WTC11 (cell line): ENCODE data around the gene ZFPL1.

ENCODE experiments used
- CREB1 ChIP-seq: sonication (generic); formaldehyde crosslinking; IDR thresholded peaks from 2 replicates; pipeline ENCODE4 v1.8.0; 2023; ENCODE audit warnings: mild to moderate bottlenecking, missing genetic modification reagents
- KAT7 ChIP-seq: sonication (generic); formaldehyde crosslinking; IDR thresholded peaks from 2 replicates; pipeline ENCODE4 v1.8.1; 2023; ENCODE audit warnings: missing genetic modification reagents, mild to moderate bottlenecking, borderline replicate concordance
- OVOL2 ChIP-seq: fragments of 250-450 bp; sonication (Bioruptor Pico); IDR thresholded peaks from 2 replicates; pipeline ENCODE4 v1.9.0; 2021; ENCODE audit warnings: mild to moderate bottlenecking, borderline replicate concordance
- SP1 ChIP-seq: sonication (generic); formaldehyde crosslinking; conservative IDR thresholded peaks from 2 replicates; pipeline ENCODE4 v1.8.1; 2022; ENCODE audit warnings: missing genetic modification reagents
- TEAD4 ChIP-seq: sonication (generic); formaldehyde crosslinking; IDR thresholded peaks from 2 replicates; pipeline ENCODE4 v1.8.0; 2022; ENCODE audit warnings: mild to moderate bottlenecking, missing genetic modification reagents
- ZNF263 ChIP-seq: sonication (generic); formaldehyde crosslinking; IDR thresholded peaks from 2 replicates; pipeline ENCODE4 v1.8.1; 2022; ENCODE audit warnings: low read depth, mild to moderate bottlenecking, moderate library complexity, missing genetic modification reagents
- TF ChIP-seq, protein P1 (sequence below): fragments of 200-600 bp; IDR thresholded peaks from 2 replicates; pipeline ENCODE4 v1.8.0; 2022; ENCODE audit warnings: antibody characterized with exemption
- TF ChIP-seq, protein P2 (sequence below): sonication (generic); formaldehyde crosslinking; IDR thresholded peaks from 2 replicates; pipeline ENCODE4 v1.8.1; 2023; ENCODE audit warnings: mild to moderate bottlenecking, moderate library complexity, missing genetic modification reagents
- TF ChIP-seq, protein P3 (sequence below): sonication (generic); formaldehyde crosslinking; IDR thresholded peaks from 2 replicates; pipeline ENCODE4 v1.8.0; 2022; ENCODE audit warnings: mild to moderate bottlenecking, missing genetic modification reagents
- TF ChIP-seq, protein P4 (sequence below): sonication (generic); formaldehyde crosslinking; IDR thresholded peaks from 2 replicates; pipeline ENCODE4 v1.8.1; 2023; ENCODE audit warnings: mild to moderate bottlenecking, missing genetic modification reagents, moderate library complexity

DNA sequence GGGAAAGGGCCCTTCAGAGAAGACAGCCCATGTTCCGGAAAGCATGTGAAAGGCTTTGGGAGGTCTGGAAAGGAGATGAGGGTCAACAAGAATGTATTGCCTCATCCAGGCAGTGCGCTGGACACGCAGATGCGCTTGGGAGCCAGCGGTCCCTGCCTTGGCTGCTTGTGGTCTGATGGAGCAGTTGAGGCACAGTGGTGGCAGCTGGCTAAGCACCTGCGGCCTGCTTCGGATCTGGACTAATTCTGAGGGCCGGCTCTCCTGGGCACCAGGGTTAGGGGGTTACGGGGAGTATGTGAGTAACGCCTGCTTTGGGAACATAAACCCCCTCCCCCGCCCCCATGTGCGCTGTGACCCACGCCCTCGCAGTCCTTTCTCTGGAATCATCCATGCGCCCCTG lies 23.1 kb downstream of the ZFPL1 start:
- TF ChIP-seq KAT7 (CRISPR knock-in tag), result no peak
- TF ChIP-seq SP1 (CRISPR knock-in tag), result no peak
- no peak for TF ChIP-seq ZNF263 (CRISPR knock-in tag)
- TF ChIP-seq, protein P1, sequence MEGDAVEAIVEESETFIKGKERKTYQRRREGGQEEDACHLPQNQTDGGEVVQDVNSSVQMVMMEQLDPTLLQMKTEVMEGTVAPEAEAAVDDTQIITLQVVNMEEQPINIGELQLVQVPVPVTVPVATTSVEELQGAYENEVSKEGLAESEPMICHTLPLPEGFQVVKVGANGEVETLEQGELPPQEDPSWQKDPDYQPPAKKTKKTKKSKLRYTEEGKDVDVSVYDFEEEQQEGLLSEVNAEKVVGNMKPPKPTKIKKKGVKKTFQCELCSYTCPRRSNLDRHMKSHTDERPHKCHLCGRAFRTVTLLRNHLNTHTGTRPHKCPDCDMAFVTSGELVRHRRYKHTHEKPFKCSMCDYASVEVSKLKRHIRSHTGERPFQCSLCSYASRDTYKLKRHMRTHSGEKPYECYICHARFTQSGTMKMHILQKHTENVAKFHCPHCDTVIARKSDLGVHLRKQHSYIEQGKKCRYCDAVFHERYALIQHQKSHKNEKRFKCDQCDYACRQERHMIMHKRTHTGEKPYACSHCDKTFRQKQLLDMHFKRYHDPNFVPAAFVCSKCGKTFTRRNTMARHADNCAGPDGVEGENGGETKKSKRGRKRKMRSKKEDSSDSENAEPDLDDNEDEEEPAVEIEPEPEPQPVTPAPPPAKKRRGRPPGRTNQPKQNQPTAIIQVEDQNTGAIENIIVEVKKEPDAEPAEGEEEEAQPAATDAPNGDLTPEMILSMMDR, result no peak
- TF ChIP-seq, protein P2, sequence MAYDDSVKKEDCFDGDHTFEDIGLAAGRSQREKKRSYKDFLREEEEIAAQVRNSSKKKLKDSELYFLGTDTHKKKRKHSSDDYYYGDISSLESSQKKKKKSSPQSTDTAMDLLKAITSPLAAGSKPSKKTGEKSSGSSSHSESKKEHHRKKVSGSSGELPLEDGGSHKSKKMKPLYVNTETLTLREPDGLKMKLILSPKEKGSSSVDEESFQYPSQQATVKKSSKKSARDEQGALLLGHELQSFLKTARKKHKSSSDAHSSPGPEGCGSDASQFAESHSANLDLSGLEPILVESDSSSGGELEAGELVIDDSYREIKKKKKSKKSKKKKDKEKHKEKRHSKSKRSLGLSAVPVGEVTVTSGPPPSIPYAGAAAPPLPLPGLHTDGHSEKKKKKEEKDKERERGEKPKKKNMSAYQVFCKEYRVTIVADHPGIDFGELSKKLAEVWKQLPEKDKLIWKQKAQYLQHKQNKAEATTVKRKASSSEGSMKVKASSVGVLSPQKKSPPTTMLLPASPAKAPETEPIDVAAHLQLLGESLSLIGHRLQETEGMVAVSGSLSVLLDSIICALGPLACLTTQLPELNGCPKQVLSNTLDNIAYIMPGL (CRISPR knock-in tag), result no peak
- TF ChIP-seq OVOL2 (CRISPR knock-in tag), result no peak
- TF ChIP-seq, protein P3, sequence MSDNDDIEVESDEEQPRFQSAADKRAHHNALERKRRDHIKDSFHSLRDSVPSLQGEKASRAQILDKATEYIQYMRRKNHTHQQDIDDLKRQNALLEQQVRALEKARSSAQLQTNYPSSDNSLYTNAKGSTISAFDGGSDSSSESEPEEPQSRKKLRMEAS (CRISPR knock-in tag), result no peak
- TF ChIP-seq CREB1, result no peak
- TF ChIP-seq TEAD4 (CRISPR knock-in tag), result no peak
- TF ChIP-seq, protein P4, sequence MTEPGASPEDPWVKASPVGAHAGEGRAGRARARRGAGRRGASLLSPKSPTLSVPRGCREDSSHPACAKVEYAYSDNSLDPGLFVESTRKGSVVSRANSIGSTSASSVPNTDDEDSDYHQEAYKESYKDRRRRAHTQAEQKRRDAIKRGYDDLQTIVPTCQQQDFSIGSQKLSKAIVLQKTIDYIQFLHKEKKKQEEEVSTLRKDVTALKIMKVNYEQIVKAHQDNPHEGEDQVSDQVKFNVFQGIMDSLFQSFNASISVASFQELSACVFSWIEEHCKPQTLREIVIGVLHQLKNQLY (CRISPR knock-in tag), result no peak
